ENCODE results near the gene CNTN5. TPM values are rescaled to one million over a fixed set of nuclear protein-coding genes. Genes with fewer than 3 reads are reported as not detected.

CNTN5 gene
- total RNA-seq, 3 donors from 2014 or later, result 0.35 TPM; not detected in 2

DNA sequence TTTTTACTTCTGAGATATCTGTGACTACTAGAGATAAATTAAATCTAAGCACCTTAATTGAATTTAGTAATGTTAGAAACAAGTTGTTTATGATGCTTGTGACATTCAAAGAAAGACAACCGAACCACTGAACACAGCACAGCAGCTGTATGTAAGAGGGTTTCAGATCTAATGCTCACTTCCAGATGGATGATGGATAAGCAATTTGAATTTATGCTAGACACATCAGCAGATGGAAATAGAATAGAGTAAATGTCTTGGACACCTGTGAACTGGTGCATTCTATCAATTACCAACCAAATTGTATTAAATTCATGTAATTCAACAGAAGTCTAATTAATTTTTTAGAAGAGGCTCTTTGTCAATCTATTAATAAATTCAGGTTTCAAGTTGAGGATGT, 306.3 kb downstream of the CNTN5 start:
- TF ChIP-seq, protein P1, sequence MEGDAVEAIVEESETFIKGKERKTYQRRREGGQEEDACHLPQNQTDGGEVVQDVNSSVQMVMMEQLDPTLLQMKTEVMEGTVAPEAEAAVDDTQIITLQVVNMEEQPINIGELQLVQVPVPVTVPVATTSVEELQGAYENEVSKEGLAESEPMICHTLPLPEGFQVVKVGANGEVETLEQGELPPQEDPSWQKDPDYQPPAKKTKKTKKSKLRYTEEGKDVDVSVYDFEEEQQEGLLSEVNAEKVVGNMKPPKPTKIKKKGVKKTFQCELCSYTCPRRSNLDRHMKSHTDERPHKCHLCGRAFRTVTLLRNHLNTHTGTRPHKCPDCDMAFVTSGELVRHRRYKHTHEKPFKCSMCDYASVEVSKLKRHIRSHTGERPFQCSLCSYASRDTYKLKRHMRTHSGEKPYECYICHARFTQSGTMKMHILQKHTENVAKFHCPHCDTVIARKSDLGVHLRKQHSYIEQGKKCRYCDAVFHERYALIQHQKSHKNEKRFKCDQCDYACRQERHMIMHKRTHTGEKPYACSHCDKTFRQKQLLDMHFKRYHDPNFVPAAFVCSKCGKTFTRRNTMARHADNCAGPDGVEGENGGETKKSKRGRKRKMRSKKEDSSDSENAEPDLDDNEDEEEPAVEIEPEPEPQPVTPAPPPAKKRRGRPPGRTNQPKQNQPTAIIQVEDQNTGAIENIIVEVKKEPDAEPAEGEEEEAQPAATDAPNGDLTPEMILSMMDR (IDR thresholded peaks at IDR 0.05), result no peak
- no peaks in the 10 kb centered on the region for H3K9me3 ChIP-seq
- no peak overlapping the region for H3K4me3 ChIP-seq
- H3K36me3 ChIP-seq (ENCODE audit: low read depth), result no peaks in the 10 kb centered on the region
- DNase-seq (no peak), ATAC-seq (no peak)
- intact Hi-C loops (cut with DNase I, micrococcal nuclease), result no loop called here
- H3K4me1 ChIP-seq (ENCODE audit: low read depth), result no peaks in the 10 kb centered on the region

DNA sequence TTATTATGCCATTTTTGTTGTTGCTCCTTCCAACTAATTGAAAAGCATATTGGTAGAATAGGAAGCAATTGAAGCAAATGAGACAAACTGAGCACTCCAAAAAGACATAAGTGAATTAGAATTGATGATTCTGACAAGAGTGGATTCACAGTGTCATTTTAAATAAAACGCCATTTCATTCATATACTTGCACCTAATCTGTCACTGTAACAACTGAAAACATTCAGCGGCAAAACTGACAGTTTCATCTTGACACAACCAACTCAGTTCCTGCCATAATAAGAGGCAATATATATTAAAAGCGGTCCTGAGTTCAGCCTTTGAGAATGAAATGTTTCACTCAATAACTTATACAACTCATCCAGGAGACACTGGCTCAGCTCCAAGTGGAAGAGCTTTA, 306.8 kb downstream of the CNTN5 start:
- intact Hi-C loops (cut with DNase I, micrococcal nuclease), result no loop called here
- no peaks in the 10 kb centered on the region for H3K36me3 ChIP-seq (ENCODE audit: low read depth)
- H3K4me3 ChIP-seq, result no peak overlapping the region
- ATAC-seq (no peak), DNase-seq (no peak)
- H3K9me3 ChIP-seq, result no peaks in the 10 kb centered on the region
- TF ChIP-seq, protein P1 (IDR thresholded peaks at IDR 0.05), result no peak
- H3K4me1 ChIP-seq (ENCODE audit: low read depth), result no peaks in the 10 kb centered on the region

DNA sequence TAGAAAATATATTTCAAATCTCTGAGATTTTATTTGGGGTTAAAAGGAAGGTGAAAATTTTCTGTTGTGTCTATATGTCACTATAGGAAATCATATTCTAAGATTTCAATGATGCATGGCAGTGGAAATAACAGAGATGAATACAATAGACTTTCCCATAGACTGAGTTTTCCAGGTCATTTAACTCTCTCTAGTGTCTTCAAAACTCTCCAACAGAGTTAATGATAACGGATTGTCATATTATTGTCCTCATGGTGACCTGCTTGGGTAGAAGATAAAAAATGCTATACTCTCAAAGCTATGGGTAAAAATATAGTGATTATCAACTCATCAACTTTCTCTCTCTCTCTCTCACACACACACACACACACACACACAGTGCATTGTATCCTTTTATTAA, 312.9 kb downstream of the CNTN5 start:
- DNase-seq, result no peak
- H3K36me3 ChIP-seq (ENCODE audit: low read depth), result no peaks in the 10 kb centered on the region
- TF ChIP-seq, protein P1 (IDR thresholded peaks at IDR 0.05), result no peak
- H3K9me3 ChIP-seq, result no peaks in the 10 kb centered on the region
- ATAC-seq, result no peak
- H3K4me1 ChIP-seq (ENCODE audit: low read depth), result no peaks in the 10 kb centered on the region
- no peak overlapping the region for H3K4me3 ChIP-seq
- intact Hi-C loops (cut with DNase I, micrococcal nuclease), result no loop called here

DNA sequence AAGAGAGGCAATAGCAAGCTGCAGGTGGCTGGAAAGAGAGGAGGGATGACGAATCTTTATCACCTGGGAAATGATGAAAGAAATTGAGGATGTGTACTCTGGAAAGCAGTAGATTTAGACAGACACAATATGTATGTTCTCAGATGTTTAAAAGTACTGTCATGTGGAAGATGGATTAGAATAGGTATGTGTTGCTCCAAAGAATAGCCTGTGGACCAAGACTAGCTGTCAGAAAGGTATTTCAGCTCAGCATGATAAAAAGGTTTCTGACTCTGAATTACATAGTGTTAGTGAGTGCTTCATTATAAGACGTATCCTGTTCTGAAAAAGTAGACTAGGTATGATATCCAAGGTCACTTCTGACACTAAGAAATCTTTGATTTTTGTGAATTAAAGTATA, 322.4 kb downstream of the CNTN5 start:
- H3K36me3 ChIP-seq (ENCODE audit: low read depth), result no peaks in the 10 kb centered on the region
- no peak for ATAC-seq
- intact Hi-C loops (cut with DNase I, micrococcal nuclease), result no loop called here
- TF ChIP-seq, protein P1 (IDR thresholded peaks at IDR 0.05), result no peak
- H3K4me3 ChIP-seq, result no peak overlapping the region
- no peaks in the 10 kb centered on the region for H3K9me3 ChIP-seq
- DNase-seq, result no peak
- no peaks in the 10 kb centered on the region for H3K4me1 ChIP-seq (ENCODE audit: low read depth)

DNA sequence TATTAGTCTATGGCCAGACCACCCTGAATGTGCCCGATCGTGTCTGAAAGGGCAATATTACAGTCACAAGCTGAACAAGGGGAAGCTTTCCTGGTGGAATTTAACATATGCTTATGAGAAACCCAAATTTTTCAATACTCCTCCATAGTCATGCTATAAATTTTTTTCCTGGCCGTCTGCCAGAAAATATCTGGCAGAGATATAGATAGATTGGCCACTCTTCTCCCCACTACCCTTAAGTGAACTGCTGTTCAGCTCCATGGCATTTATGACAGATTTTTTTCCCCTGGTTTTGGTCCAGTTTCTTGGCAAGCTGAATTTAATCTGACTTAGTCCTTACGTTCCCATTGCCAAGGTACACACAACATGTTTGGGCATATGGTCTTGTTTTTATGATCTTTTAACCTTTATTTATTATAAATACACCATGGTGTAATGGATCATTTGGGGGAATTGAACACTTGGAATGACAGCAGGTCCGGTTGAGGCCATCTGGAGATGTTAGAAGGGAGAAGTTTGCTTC, 328.5 kb downstream of the CNTN5 start:
- no peak overlapping the region for H3K4me3 ChIP-seq
- no peaks in the 10 kb centered on the region for H3K9me3 ChIP-seq
- ATAC-seq (no peak), DNase-seq (no peak)
- intact Hi-C loops (cut with DNase I, micrococcal nuclease), result no loop called here
- no peaks in the 10 kb centered on the region for H3K4me1 ChIP-seq (ENCODE audit: low read depth)
- no peaks in the 10 kb centered on the region for H3K36me3 ChIP-seq (ENCODE audit: low read depth)
- TF ChIP-seq, protein P1 (IDR thresholded peaks at IDR 0.05), result no peak

DNA sequence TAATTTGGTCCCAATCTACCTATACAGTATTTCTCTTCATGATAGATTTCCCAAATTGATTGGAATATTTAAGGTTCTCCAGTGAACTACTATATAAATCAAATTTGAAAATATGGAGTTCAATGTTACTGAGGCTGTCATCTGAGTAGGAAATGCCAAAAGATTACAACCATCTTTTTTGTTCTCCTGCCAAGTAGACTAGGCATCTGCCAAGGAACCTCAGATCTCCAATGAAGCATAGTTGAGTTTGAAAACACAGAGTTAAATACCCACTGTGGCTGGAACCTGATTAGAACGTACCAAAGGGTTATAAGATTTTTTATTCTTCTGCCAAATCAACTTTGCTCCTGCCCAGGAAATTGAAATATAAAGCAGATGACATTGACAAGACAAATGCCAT, 330.9 kb downstream of the CNTN5 start:
- no peaks in the 10 kb centered on the region for H3K9me3 ChIP-seq
- H3K4me3 ChIP-seq, result no peak overlapping the region
- ATAC-seq (no peak), DNase-seq (no peak)
- no peaks in the 10 kb centered on the region for H3K36me3 ChIP-seq (ENCODE audit: low read depth)
- no peaks in the 10 kb centered on the region for H3K4me1 ChIP-seq (ENCODE audit: low read depth)
- TF ChIP-seq, protein P1 (IDR thresholded peaks at IDR 0.05), result no peak
- intact Hi-C loops (cut with DNase I, micrococcal nuclease), result no loop called here

All from mucosa of descending colon (tissue), 3 donors.